Progenitor cell of endocrine pancreas (in vitro differentiated cells): ENCODE measurements around the gene TMEM181. TPM values are rescaled to one million over a fixed set of nuclear protein-coding genes. Genes with fewer than 3 reads are reported as not detected.

ENCODE experiments used
- DNase-seq: peaks from one replicate; pipeline ENCODE4 v3.0.0; 2021; ENCODE audit warnings: low spot score; ENCODE audit not compliant: unreplicated experiment
- H3K27ac Mint-ChIP-seq: 2 replicates; pipeline ENCODE4 v1.8.0; 2021; ENCODE audit warnings: mild to moderate bottlenecking, moderate library complexity, mixed read lengths
- H3K27me3 Mint-ChIP-seq: 2 replicates; pipeline ENCODE4 v1.8.0; 2021; ENCODE audit warnings: mixed read lengths
- H3K36me3 Mint-ChIP-seq: 2 replicates; pipeline ENCODE4 v1.8.0; 2022; ENCODE audit warnings: mixed read lengths; ENCODE audit not compliant: insufficient read depth
- H3K4me1 Mint-ChIP-seq: 2 replicates; pipeline ENCODE4 v1.8.0; 2021; ENCODE audit warnings: low read depth, mixed read lengths
- H3K4me3 Mint-ChIP-seq: 2 replicates; pipeline ENCODE4 v1.8.0; 2021; ENCODE audit warnings: low read depth, mild to moderate bottlenecking, moderate library complexity, mixed read lengths
- H3K9me3 Mint-ChIP-seq: 2 replicates; pipeline ENCODE4 v1.8.0; 2021; ENCODE audit warnings: low read depth, mixed read lengths
- CTCF ChIP-seq: fragments of 200-600 bp; sonication (generic); IDR thresholded peaks from one replicate; pipeline ENCODE4 v1.5.0; 2021; ENCODE audit warnings: antibody characterized with exemption, mild to moderate bottlenecking; ENCODE audit not compliant: unreplicated experiment
- total RNA-seq: library from RNA; stranded (reverse); gene quantifications from 2 replicates; pipeline ENCODE4 v1.2.1, GENCODE V29; 2021

Gene TMEM181
- total RNA-seq, 1 donor from 2014 or later: 33.9 TPM

GRCh38 chr6:158607411-158608170, 47.7 kb downstream of the TMEM181 start:
- no peak for DNase-seq
- no peaks in the 10 kb centered on the region for H3K27me3 Mint-ChIP-seq
- no peaks in the 10 kb centered on the region for H3K9me3 Mint-ChIP-seq
- no peak overlapping the region for H3K27ac Mint-ChIP-seq
- H3K36me3 Mint-ChIP-seq: peaks cover 22% of the 10 kb centered on the region
- H3K4me3 Mint-ChIP-seq: no peak overlapping the region
- TF ChIP-seq CTCF: no peak
- H3K4me1 Mint-ChIP-seq: peaks cover 23% of the 10 kb centered on the region

GRCh38 chr6:158608221-158608620, 48.3 kb downstream of the TMEM181 start:
- no peak for TF ChIP-seq CTCF
- Mint-ChIP-seq H3K4me3 (no peak overlapping the region), H3K27ac (no peak overlapping the region), H3K4me1 (peaks cover 29% of the 10 kb centered on the region), H3K36me3 (peaks cover 18% of the 10 kb centered on the region), H3K9me3 (no peaks in the 10 kb centered on the region), H3K27me3 (no peaks in the 10 kb centered on the region)
- DNase-seq: no peak

- Mint-ChIP-seq H3K4me1 (peaks cover 31% of the 10 kb centered on the region), H3K36me3 (peaks cover 23% of the 10 kb centered on the region), H3K9me3 (no peaks in the 10 kb centered on the region), H3K27me3 (no peaks in the 10 kb centered on the region), H3K4me3 (no peak overlapping the region), H3K27ac (peak overlapping the region; percentile 81)
- no peak for TF ChIP-seq CTCF
- no peak for DNase-seq
Observed at GRCh38 chr6:158609455-158610155, 49.7 kb downstream of the TMEM181 start.

- no peak for TF ChIP-seq CTCF
- DNase-seq: no peak
- no peaks in the 10 kb centered on the region for H3K9me3 Mint-ChIP-seq
- peaks cover 30% of the 10 kb centered on the region for H3K36me3 Mint-ChIP-seq
- H3K27me3 Mint-ChIP-seq: no peaks in the 10 kb centered on the region
- H3K4me3 Mint-ChIP-seq: peak overlapping the region; percentile 38
- peaks cover 31% of the 10 kb centered on the region for H3K4me1 Mint-ChIP-seq
- H3K27ac Mint-ChIP-seq: peak overlapping the region; percentile 91
Observed at GRCh38 chr6:158610319-158610968, 50.6 kb downstream of the TMEM181 start.

GRCh38 chr6:158611039-158611438, 51.1 kb downstream of the TMEM181 start:
- Mint-ChIP-seq H3K4me3 (peak overlapping the region; percentile 35), H3K27me3 (no peaks in the 10 kb centered on the region), H3K27ac (peak overlapping the region; percentile 91), H3K4me1 (peaks cover 31% of the 10 kb centered on the region), H3K9me3 (no peaks in the 10 kb centered on the region), H3K36me3 (peaks cover 31% of the 10 kb centered on the region)
- DNase-seq: no peak
- TF ChIP-seq CTCF: no peak
